Measurements from ENCODE around the gene RARB.

Gene RARB

DNA sequence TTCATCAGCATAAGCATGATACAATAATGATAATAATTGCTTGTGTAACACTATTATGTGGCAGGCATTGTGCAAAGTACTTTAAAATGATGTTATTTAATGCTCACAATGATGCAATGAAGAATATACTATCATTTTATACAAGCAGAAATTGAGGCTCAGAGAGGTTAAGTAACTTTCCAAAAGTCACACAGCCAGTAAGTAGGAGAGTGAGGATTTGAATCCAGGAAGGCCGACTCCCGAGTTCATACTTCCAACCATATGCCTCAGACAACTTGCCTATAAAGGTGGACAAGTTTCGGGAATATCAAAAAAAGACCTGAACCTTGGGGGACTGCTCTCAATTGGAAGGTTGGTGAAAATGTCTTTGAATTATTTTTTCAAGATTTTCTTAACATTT is 19.9 kb downstream of the RARB start:
- no peak for DNase-seq (ENCODE audit: low read depth in 2 of 2)

- no peak for DNase-seq (ENCODE audit: low read depth in 2 of 2)
Observed at GRCh38 chr3:25448750-25449692, 21.0 kb downstream of the RARB start.

DNA sequence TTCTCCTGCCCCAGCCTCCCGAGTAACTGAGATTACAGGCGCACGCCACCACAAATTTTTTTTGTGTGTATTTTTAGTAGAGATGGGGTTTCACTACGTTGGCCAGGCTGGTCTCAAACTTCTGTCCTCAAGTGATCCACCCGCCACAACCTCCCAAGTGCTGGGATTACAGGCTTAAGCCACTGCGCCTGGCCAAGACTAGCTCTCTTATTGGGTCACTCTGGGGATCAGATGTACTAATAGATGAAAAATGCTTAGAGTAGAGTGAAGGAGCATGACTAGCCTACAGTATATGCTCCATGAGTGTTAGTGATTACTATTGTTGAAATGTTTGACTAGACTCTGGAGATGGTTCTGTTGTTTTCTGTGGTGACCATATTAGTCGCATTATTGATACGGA is 21.8 kb downstream of the RARB start:
- DNase-seq (ENCODE audit: low read depth in 2 of 2) = no peak

GRCh38 chr3:25452192-25452591 is 24.1 kb downstream of the RARB start:
- DNase-seq (ENCODE audit: low read depth in 2 of 2) = no peak

GRCh38 chr3:25452740-25453139 is 24.7 kb downstream of the RARB start:
- no peak for DNase-seq (ENCODE audit: low read depth in 2 of 2)

DNA sequence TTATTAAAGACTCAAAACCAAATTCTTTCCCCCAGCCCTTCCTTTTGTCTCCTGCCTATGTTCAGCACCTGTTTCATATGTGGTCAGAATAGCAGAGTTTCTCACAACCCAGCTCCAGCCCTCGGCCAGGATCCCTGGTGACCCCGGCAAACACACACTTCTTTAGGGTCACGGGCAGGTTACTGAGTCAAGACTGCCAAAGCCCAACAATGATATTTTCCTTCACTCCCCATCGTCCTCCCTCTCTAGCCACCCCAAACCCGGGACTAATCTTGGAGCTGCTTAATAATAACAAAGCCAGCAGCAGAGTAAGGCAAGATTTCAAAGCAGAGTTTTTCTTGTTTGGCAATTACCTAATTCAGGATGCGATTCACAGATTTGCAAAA is 25.5 kb downstream of the RARB start:
- no peak for DNase-seq (ENCODE audit: low read depth in 2 of 2)

GRCh38 chr3:25454005-25454927 is 26.2 kb downstream of the RARB start:
- DNase-seq (ENCODE audit: low read depth in 2 of 2) = no peak

- DNase-seq (ENCODE audit: low read depth in 2 of 2) = no peak
Observed at GRCh38 chr3:25455441-25456132, 27.5 kb downstream of the RARB start.

DNA sequence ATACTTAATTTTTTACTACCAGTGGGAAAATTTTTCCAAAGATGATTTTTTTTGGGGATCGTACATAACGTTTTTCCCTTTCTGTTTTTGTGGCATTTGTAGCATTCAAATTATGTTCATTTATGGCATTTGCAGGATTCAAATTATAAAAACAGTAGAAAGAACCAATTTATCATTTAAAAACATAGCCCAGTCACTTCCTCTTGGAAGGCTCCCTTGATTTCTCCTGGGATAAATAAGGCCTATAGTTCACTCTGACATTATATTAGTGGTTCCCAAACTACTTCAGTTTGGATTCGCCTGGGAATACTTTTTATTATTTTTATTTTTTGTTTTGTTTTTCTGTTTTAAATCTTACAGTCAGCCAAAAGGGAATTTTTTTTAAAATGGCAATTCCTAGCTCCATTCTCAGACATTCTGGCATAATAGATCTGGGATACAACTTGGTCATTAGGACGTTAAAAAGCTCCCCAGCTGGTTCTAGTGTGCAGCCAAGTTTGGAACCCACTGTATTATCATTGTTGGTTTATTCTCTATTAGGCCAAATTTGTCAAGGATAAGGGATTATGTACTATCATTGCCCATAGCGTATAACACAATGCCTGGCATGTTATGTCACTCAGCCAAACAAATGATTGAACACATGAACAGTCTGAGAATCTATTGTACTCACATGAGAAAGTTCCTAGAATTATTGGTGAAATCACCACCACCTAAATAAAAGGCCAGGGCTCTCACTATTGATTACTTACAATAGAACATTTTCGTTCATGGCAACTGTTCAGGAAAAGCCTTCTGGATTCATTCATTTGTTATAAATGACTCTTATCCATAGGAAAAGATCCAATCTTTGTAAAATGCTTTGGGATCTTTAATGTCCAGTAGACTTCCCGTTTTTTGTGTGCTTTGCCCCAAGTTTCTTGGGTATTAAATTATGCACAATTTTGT is 28.9 kb downstream of the RARB start:
- DNase-seq (ENCODE audit: low read depth in 2 of 2) = no peak

GRCh38 chr3:25457671-25458419 is 29.8 kb downstream of the RARB start:
- DNase-seq (ENCODE audit: low read depth in 2 of 2) = no peak

DNA sequence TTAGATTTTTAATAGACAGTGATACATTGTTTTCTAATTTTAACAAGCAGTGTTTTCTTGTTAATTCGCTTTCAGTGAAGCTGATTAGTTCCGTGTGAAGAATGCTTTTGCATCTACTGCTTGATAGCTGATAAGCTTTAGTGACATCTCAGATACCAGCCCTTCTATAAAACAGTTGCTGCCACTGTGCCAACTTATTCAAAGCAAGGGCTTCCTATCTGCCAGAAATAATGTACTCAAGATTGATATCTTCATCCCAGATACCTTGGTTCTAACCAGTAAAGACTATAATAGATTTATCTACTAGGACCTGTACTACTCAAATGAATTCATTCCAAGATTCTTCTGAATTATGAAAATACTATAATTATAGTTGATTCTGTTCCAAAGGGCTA is 30.4 kb downstream of the RARB start:
- DNase-seq (ENCODE audit: low read depth in 2 of 2) = no peak

DNA sequence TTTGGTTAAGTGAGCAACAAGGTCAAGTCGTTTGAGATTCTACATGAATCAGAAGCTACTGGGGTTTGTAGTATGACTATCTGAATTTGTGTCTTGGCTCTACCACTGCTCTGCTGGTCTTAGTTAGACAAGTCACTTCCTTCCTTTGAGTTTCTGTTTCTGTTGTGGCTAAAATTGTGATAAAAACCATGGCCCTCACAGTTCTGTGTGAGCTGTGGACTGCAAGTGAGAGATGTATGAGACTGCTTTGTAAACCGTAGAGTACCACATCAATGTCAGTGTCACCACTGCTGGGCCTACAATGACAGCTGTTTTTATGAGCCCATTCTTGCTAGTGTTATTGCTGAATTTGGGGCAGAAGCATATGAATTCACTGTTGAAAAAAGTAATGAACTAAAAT is 32.7 kb downstream of the RARB start:
- DNase-seq (ENCODE audit: low read depth in 2 of 2) = no peak

DNA sequence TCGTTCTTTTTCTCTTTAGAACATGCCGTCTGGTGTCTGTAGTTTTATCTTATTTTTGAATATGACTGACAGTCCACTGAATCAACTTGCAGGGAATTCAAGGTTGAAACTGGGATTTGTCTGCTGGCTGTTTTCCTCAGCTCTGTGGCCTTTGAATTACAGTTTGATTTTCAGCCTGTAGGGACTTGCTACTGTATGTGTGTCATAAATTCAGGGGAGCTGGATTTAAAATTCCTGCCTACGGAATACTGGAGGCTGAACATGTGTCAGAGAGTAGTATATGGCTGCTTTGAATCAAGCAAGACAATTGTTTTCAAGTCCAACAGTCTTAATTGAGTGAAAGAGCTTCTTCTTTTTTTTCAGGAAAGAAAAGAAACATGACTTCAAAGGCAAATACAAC is 33.9 kb downstream of the RARB start:
- no peak for DNase-seq (ENCODE audit: low read depth in 2 of 2)

GRCh38 chr3:25462495-25462894 is 34.4 kb downstream of the RARB start:
- DNase-seq (ENCODE audit: low read depth in 2 of 2) = no peak

- DNase-seq (ENCODE audit: low read depth in 2 of 2) = no peak
Observed at GRCh38 chr3:25463836-25464418, 35.9 kb downstream of the RARB start.

DNA sequence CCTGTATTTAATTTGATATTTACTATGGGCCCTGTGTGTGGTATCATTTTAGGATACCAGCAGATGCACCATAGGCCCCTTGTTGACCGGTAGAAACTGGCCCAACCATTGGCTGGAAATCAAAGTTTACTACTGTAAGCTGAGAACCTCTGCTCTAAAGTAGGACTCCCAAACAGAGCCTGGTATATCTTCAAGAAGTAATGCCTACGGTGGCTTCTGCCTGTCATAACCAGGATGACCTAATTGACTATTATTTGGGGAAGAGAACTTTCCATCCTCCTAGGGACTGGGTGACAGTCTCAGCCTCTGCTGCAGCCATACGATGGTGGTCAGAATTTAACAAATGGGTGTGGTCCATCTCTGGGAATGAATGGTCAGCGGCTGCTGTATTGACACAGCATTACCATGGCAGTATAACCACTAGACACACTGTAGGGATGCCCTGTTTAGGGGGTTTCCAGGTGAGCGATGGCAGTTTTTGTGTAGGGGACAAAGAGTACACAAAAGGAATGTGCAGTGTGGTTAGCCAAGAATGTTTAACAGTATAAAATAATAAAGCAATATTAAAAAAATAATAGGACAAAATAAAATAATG is 37.3 kb downstream of the RARB start:
- DNase-seq (ENCODE audit: low read depth in 2 of 2) = no peak

DNA sequence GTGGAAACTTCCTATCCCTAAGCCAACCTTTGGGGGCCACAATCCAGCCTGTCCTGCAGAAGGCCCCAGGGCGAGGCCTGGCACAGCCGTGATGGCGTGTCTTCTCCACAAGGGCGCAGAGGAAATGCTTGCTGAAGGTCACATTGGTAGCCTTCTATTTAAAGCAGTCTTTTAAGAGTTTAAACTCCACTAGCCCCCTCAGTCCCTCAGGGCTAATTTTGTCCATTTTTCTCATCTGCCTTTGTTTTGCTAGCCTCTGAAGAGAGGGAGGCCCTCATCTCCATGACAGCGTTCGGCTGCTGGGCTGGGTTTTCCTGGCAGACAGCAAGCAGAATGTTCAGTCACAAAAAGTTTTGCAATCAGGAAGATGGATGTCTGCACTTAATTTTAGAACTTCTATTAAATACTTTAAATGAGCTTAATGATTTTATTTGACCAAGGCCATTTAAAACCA is 40.8 kb downstream of the RARB start:
- DNase-seq (ENCODE audit: low read depth in 2 of 2) = no peak

- DNase-seq (ENCODE audit: low read depth in 2 of 2) = no peak
Observed at GRCh38 chr3:25469558-25469957, 41.5 kb downstream of the RARB start.

- DNase-seq (ENCODE audit: low read depth in 2 of 2) = no peak
Observed at GRCh38 chr3:25471081-25471768, 43.2 kb downstream of the RARB start.

All from stimulated activated CD4-positive, alpha-beta T cell treated with anti-CD3 and anti-CD28 coated beads, Interleukin-12 subunit alpha, Interleukin-12 subunit beta, amount 100 ng/mL, for 24 hours (primary cell).